HepG2 (cell line): ENCODE data around the gene DPP6.
"Not testable (repeated sequence)": the region's sequence is repeated elsewhere in the genome, so short reads cannot be mapped to it uniquely, and the experiment has no call there.

Experiments used
- GTF2F1 ChIP-seq: fragments of 150-350 bp; IDR thresholded peaks from 2 replicates; pipeline ENCODE4 v1.6.1; 2014; ENCODE audit warnings: low read length
- ZBTB7A ChIP-seq: sonication (generic); formaldehyde crosslinking; IDR thresholded peaks from 2 replicates; pipeline ENCODE4 v1.8.0; 2022; ENCODE audit warnings: mild to moderate bottlenecking, missing genetic modification reagents
- TF ChIP-seq, protein P1 (sequence below): sonication (generic); formaldehyde crosslinking; IDR thresholded peaks from 2 replicates; pipeline ENCODE4 v1.4.0; 2020; ENCODE audit warnings: missing genetic modification reagents
- TF ChIP-seq, protein P2 (sequence below): sonication (generic); formaldehyde crosslinking; IDR thresholded peaks from 2 replicates; pipeline ENCODE4 v1.4.0; 2020; ENCODE audit warnings: missing genetic modification reagents
- TF ChIP-seq, protein P3 (sequence below): sonication (generic); formaldehyde crosslinking; IDR thresholded peaks from 2 replicates; pipeline ENCODE4 v1.4.0; 2020; ENCODE audit warnings: mild to moderate bottlenecking, missing genetic modification reagents
- TF ChIP-seq, protein P4 (sequence below): sonication (generic); formaldehyde crosslinking; IDR thresholded peaks from 2 replicates; pipeline ENCODE4 v1.8.1; 2023; ENCODE audit warnings: missing genetic modification reagents, mild to moderate bottlenecking, borderline replicate concordance

DNA sequence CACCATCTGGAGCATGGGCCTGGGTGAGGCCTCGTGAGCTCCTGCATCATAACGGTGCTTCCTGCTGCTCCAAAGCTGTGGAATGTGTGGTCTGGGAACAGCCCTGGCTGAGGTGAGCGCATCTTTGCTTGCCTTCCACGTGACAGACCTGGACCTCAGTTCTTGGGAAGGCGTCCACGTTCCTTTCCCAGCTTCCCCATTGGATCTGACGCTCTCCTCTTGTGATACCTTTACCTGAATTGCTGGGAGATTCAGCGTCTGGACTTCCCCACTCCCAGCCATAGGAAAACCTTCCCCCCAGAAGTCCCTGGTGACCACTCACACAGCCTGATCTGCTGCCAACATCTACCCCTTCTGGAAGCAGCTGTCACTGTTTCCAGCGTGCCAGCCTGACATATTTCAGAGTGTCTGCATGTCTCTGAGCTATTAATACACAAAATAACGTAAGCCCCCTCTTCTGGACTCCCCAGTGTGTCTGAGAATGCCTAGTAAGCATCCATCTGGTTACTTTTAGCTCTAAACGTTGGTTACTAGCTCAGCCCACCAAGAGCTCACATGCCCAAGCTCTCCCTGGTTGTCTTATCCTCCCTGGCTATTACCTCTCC is 21.6 kb upstream of the DPP6 start:
- TF ChIP-seq, protein P1, sequence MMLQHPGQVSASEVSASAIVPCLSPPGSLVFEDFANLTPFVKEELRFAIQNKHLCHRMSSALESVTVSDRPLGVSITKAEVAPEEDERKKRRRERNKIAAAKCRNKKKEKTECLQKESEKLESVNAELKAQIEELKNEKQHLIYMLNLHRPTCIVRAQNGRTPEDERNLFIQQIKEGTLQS (CRISPR knock-in tag) = not testable (repeated sequence)
- TF ChIP-seq, protein P2, sequence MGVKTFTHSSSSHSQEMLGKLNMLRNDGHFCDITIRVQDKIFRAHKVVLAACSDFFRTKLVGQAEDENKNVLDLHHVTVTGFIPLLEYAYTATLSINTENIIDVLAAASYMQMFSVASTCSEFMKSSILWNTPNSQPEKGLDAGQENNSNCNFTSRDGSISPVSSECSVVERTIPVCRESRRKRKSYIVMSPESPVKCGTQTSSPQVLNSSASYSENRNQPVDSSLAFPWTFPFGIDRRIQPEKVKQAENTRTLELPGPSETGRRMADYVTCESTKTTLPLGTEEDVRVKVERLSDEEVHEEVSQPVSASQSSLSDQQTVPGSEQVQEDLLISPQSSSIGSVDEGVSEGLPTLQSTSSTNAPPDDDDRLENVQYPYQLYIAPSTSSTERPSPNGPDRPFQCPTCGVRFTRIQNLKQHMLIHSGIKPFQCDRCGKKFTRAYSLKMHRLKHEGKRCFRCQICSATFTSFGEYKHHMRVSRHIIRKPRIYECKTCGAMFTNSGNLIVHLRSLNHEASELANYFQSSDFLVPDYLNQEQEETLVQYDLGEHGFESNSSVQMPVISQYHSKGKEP (CRISPR knock-in tag) = not testable (repeated sequence)
- not testable (repeated sequence) for TF ChIP-seq ZBTB7A (CRISPR knock-in tag); GTF2F1
- TF ChIP-seq, protein P3, sequence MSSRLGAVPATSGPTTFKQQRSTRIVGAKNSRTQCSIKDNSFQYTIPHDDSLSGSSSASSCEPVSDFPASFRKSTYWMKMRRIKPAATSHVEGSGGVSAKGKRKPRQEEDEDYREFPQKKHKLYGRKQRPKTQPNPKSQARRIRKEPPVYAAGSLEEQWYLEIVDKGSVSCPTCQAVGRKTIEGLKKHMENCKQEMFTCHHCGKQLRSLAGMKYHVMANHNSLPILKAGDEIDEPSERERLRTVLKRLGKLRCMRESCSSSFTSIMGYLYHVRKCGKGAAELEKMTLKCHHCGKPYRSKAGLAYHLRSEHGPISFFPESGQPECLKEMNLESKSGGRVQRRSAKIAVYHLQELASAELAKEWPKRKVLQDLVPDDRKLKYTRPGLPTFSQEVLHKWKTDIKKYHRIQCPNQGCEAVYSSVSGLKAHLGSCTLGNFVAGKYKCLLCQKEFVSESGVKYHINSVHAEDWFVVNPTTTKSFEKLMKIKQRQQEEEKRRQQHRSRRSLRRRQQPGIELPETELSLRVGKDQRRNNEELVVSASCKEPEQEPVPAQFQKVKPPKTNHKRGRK = not testable (repeated sequence)
- TF ChIP-seq, protein P4, sequence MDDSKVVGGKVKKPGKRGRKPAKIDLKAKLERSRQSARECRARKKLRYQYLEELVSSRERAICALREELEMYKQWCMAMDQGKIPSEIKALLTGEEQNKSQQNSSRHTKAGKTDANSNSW = not testable (repeated sequence)
